ENCODE data around the gene WDR1. TPM values are rescaled to one million over a fixed set of nuclear protein-coding genes. Genes with fewer than 3 reads are reported as not detected.

WDR1 gene
- total RNA-seq, 2 donors from 2014 or later: 550 to 559 TPM

GRCh38 chr4:10085828-10086505 is 30.6 kb downstream of the WDR1 start:
- DNase-seq (ENCODE audit: low spot score): no peak
- Mint-ChIP-seq H3K4me1 (ENCODE audit: low read depth in 2 of 2) (peaks cover 0 to 25% of the 10 kb centered on the region in 2 donors), H3K27me3 (no peaks in the 10 kb centered on the region), H3K9me3 (no peaks in the 10 kb centered on the region), H3K36me3 (peaks cover 13% of the 10 kb centered on the region), H3K27ac (no peak overlapping the region), H3K4me3 (no peak overlapping the region)
- ATAC-seq: no peak

GRCh38 chr4:10085386-10085785 is 31.2 kb downstream of the WDR1 start:
- DNase-seq (ENCODE audit: low spot score) (no peak), ATAC-seq (no peak)
- H3K27ac Mint-ChIP-seq: no peak overlapping the region
- H3K9me3 Mint-ChIP-seq: no peaks in the 10 kb centered on the region
- H3K36me3 Mint-ChIP-seq: peaks cover 13% of the 10 kb centered on the region
- no peaks in the 10 kb centered on the region for H3K27me3 Mint-ChIP-seq
- peaks cover 0 to 19% of the 10 kb centered on the region in 2 donors for H3K4me1 Mint-ChIP-seq (ENCODE audit: low read depth in 2 of 2)
- no peak overlapping the region for H3K4me3 Mint-ChIP-seq

GRCh38 chr4:10084651-10085358 is 31.8 kb downstream of the WDR1 start:
- H3K9me3 Mint-ChIP-seq: no peaks in the 10 kb centered on the region
- DNase-seq (ENCODE audit: low spot score) (peak; percentile 29), ATAC-seq (no peak)
- no peaks in the 10 kb centered on the region for H3K27me3 Mint-ChIP-seq
- H3K4me3 Mint-ChIP-seq: no peak overlapping the region
- peaks cover 13% of the 10 kb centered on the region for H3K36me3 Mint-ChIP-seq
- peak overlapping the region in 1 of 2 donors; percentile 56 for H3K27ac Mint-ChIP-seq
- H3K4me1 Mint-ChIP-seq (ENCODE audit: low read depth in 2 of 2): peaks cover 0 to 16% of the 10 kb centered on the region in 2 donors

- H3K9me3 Mint-ChIP-seq: no peaks in the 10 kb centered on the region
- no peak overlapping the region for H3K27ac Mint-ChIP-seq
- ATAC-seq: no peak
- H3K4me3 Mint-ChIP-seq: no peak overlapping the region
- H3K36me3 Mint-ChIP-seq: peaks cover 19% of the 10 kb centered on the region
- DNase-seq (ENCODE audit: low spot score): peak; percentile 53
- H3K27me3 Mint-ChIP-seq: no peaks in the 10 kb centered on the region
- peaks cover 0 to 20% of the 10 kb centered on the region in 2 donors for H3K4me1 Mint-ChIP-seq (ENCODE audit: low read depth in 2 of 2)
Measured at GRCh38 chr4:10083861-10084641, 32.5 kb downstream of the WDR1 start.

- DNase-seq (ENCODE audit: low spot score) (peak; percentile 44), ATAC-seq (no peak)
- no peak overlapping the region for H3K4me3 Mint-ChIP-seq
- no peaks in the 10 kb centered on the region for H3K9me3 Mint-ChIP-seq
- no peak overlapping the region for H3K27ac Mint-ChIP-seq
- peaks cover 19% of the 10 kb centered on the region for H3K36me3 Mint-ChIP-seq
- H3K4me1 Mint-ChIP-seq (ENCODE audit: low read depth in 2 of 2): peaks cover 0 to 20% of the 10 kb centered on the region in 2 donors
- no peaks in the 10 kb centered on the region for H3K27me3 Mint-ChIP-seq
Measured at GRCh38 chr4:10083331-10083771, 33.2 kb downstream of the WDR1 start.

GRCh38 chr4:10082459-10083272 is 33.9 kb downstream of the WDR1 start:
- no peak overlapping the region for H3K4me3 Mint-ChIP-seq
- H3K9me3 Mint-ChIP-seq: no peaks in the 10 kb centered on the region
- H3K27me3 Mint-ChIP-seq: no peaks in the 10 kb centered on the region
- H3K4me1 Mint-ChIP-seq (ENCODE audit: low read depth in 2 of 2): peaks cover 0 to 18% of the 10 kb centered on the region in 2 donors
- H3K27ac Mint-ChIP-seq: peak overlapping the region in 1 of 2 donors; percentile 41
- DNase-seq (ENCODE audit: low spot score) (peak; percentile 48), ATAC-seq (no peak)
- peaks cover 13% of the 10 kb centered on the region for H3K36me3 Mint-ChIP-seq

- Mint-ChIP-seq H3K4me1 (ENCODE audit: low read depth in 2 of 2) (peaks cover 0 to 12% of the 10 kb centered on the region in 2 donors), H3K36me3 (peaks cover 10% of the 10 kb centered on the region)
Measured at GRCh38 chr4:10082047-10082446, 34.6 kb downstream of the WDR1 start.

GRCh38 chr4:10081218-10081606 is 35.4 kb downstream of the WDR1 start:
- H3K36me3 Mint-ChIP-seq: peaks cover 15% of the 10 kb centered on the region
- no peak for ATAC-seq
- peak; percentile 52 for DNase-seq (ENCODE audit: low spot score)
- H3K4me3 Mint-ChIP-seq: no peak overlapping the region
- H3K27me3 Mint-ChIP-seq: no peaks in the 10 kb centered on the region
- no peaks in the 10 kb centered on the region for H3K9me3 Mint-ChIP-seq
- H3K4me1 Mint-ChIP-seq (ENCODE audit: low read depth in 2 of 2): peaks cover 3 to 13% of the 10 kb centered on the region in 2 donors
- no peak overlapping the region for H3K27ac Mint-ChIP-seq

More at GRCh38 chr4:10082047-10082446, 34.6 kb downstream of the WDR1 start:
- DNase-seq (ENCODE audit: low spot score) (no peak), ATAC-seq (no peak)
- Mint-ChIP-seq H3K27me3 (no peaks in the 10 kb centered on the region), H3K9me3 (no peaks in the 10 kb centered on the region), H3K4me3 (no peak overlapping the region), H3K27ac (peak overlapping the region in 1 of 2 donors; percentile 41)

- H3K4me3 Mint-ChIP-seq: no peak overlapping the region
- no peaks in the 10 kb centered on the region for H3K9me3 Mint-ChIP-seq
- ATAC-seq: no peak
- H3K36me3 Mint-ChIP-seq: peaks cover 17% of the 10 kb centered on the region
- no peaks in the 10 kb centered on the region for H3K27me3 Mint-ChIP-seq
- no peak for DNase-seq (ENCODE audit: low spot score)
- no peak overlapping the region for H3K27ac Mint-ChIP-seq
- peaks cover 6 to 16% of the 10 kb centered on the region in 2 donors for H3K4me1 Mint-ChIP-seq (ENCODE audit: low read depth in 2 of 2)
Measured at GRCh38 chr4:10080589-10081217, 35.9 kb downstream of the WDR1 start.

- no peaks in the 10 kb centered on the region for H3K27me3 Mint-ChIP-seq
Measured at GRCh38 chr4:10079912-10080588, 36.5 kb downstream of the WDR1 start.

GRCh38 chr4:10079256-10079655 is 37.3 kb downstream of the WDR1 start:
- no peak overlapping the region for H3K4me3 Mint-ChIP-seq
- ATAC-seq (no peak), DNase-seq (ENCODE audit: low spot score) (no peak)
- no peaks in the 10 kb centered on the region for H3K27me3 Mint-ChIP-seq
- peaks cover 6 to 16% of the 10 kb centered on the region in 2 donors for H3K4me1 Mint-ChIP-seq (ENCODE audit: low read depth in 2 of 2)
- H3K9me3 Mint-ChIP-seq: no peaks in the 10 kb centered on the region
- H3K36me3 Mint-ChIP-seq: peaks cover 17% of the 10 kb centered on the region
- H3K27ac Mint-ChIP-seq: peak overlapping the region in 1 of 2 donors; percentile 28

More at GRCh38 chr4:10079912-10080588, 36.5 kb downstream of the WDR1 start:
- H3K4me1 Mint-ChIP-seq (ENCODE audit: low read depth in 2 of 2): peaks cover 6 to 16% of the 10 kb centered on the region in 2 donors
- H3K27ac Mint-ChIP-seq: peak overlapping the region in 1 of 2 donors; percentile 28
- peaks cover 17% of the 10 kb centered on the region for H3K36me3 Mint-ChIP-seq
- ATAC-seq: no peak
- no peak overlapping the region for H3K4me3 Mint-ChIP-seq
- H3K9me3 Mint-ChIP-seq: no peaks in the 10 kb centered on the region
- DNase-seq (ENCODE audit: low spot score): peak; percentile 37

GRCh38 chr4:10078481-10079233 is 37.9 kb downstream of the WDR1 start:
- Mint-ChIP-seq H3K4me1 (ENCODE audit: low read depth in 2 of 2) (peaks cover 6 to 16% of the 10 kb centered on the region in 2 donors), H3K27me3 (no peaks in the 10 kb centered on the region), H3K36me3 (peaks cover 17% of the 10 kb centered on the region), H3K27ac (peak overlapping the region in 1 of 2 donors; percentile 37), H3K9me3 (no peaks in the 10 kb centered on the region), H3K4me3 (no peak overlapping the region)
- DNase-seq (ENCODE audit: low spot score) (no peak), ATAC-seq (peak in 1 of 2 donors; percentile 17)
